Keratinocyte (primary cell): ENCODE measurements around the gene DACT3.

Experiments
- CTCF ChIP-seq, 3 experiments: IDR thresholded peaks in 1 of 3; conservative IDR thresholded peaks in 1 of 3; optimal IDR thresholded peaks in 1 of 3; 2 replicates in 2 of 3; 3 replicates in 1 of 3; pipeline versions ENCODE3 to v1.5.1; 2011; ENCODE audit warnings: low read length in 3 of 3, mild to moderate bottlenecking in 3 of 3, moderate library complexity in 2 of 3, control low read depth in 1 of 3, inconsistent platforms in 1 of 3; ENCODE audit not compliant: insufficient read depth in 2 of 3; ENCODE audit errors: extremely low read depth in 1 of 3
- EZH2 ChIP-seq: IDR thresholded peaks from one replicate; pipeline ENCODE4 v1.6.1; 2012; ENCODE audit warnings: inconsistent platforms, mild to moderate bottlenecking, low read length, moderate library complexity

GRCh38 chr19:46620267-46620666 lies 40.7 kb downstream of the DACT3 start:
- no peak for TF ChIP-seq EZH2
- TF ChIP-seq CTCF (optimal IDR thresholded peaks at IDR 0.05 in 1 of 3, IDR thresholded peaks at IDR 0.05 in 1 of 3, conservative IDR thresholded peaks at IDR 0.05 in 1 of 3; ENCODE audit: extremely low read depth in 1 of 3, insufficient read depth in 2 of 3, low read length in 3 of 3) = no peak
